Muscle of back (tissue), 11 donors: ENCODE measurements around the gene RCAN1. TPM values are rescaled to one million over a fixed set of nuclear protein-coding genes. Genes with fewer than 3 reads are reported as not detected.

Source experiments
- DNase-seq, 3 donors: peaks; one replicate each; pipeline versions ENCODE4 v3.0.0 to v3.0.0-alpha.2; 2013
- polyA plus RNA-seq, 10 donors: library from polyadenylated mRNA; unstranded; fragments of 120-200 nt; gene quantifications; one replicate each; pipeline ENCODE4 v1.2.1, GENCODE V29; 2013; ENCODE audit not compliant: insufficient read length in 10 of 10

Gene RCAN1
- polyA plus RNA-seq, 10 donors: 21.8 to 55.5 (median 30.0) TPM

GRCh38 chr21:34546542-34546941, 68.4 kb downstream of the RCAN1 start:
- DNase-seq: no peak

DNA sequence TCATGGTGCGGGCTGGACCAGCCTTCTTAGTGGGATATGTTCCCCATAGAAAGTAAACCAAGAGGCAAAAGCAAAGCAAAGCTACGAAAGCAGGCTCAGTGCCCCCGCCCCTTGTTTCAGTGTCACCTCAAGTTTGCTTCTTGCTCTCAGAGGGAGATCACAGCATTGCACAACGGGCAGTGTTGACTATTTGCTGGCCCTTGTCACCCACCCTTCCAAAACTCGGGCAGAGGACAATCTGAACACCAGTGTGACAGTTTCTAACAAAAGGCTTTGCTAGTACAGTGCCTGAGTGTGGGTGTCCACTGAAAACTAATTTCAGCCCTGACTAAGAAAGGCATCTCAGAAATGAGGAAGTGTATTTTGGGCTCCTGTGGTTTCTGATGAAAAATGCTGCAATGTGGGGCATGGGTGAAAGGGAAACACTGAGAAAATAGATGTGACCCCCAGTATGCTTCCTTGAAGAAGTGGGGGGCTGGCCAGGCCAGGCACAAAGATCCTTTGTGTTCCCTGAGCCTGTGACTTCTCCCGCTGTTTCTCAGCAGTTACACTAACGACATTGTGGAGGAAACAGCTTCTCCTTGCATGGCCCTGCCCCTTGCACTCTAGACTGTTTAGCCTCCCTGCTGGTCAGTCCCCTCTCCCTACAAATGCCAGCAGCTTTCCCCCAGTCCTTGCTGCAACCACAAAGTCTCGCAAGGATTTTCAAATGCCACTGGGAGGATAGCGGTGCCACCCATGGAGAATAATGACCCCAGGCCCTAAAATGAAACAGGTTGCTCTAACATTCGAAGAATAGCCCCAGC, 69.6 kb downstream of the RCAN1 start:
- peak; percentile 30 to 80 (median 60) for DNase-seq

GRCh38 chr21:34544032-34544496, 70.8 kb downstream of the RCAN1 start:
- DNase-seq: peak in 1 of 3 donors; percentile 48

DNA sequence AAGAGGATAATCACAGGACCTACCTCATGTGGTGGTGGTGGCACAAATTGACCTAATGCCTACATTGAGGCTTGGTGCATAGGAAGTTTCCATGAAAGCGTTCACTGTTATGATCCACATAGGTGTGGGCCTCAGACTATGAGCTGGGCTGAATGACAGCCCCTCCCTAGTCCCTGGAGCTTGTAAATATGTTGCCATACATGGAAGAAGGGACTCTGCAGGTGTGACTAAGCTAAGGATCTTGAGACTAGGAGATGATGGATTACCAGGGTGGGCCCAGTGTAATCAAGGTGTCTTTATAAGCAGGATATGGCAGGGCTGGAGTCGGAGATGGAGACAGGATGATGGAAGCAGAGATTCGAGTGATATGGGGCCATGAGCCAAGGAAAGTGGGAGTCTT, 71.9 kb downstream of the RCAN1 start:
- no peak for DNase-seq

- no peak for DNase-seq
Observed at GRCh38 chr21:34540206-34540605, 74.7 kb downstream of the RCAN1 start.

- DNase-seq: no peak
Observed at GRCh38 chr21:34537838-34538237, 77.1 kb downstream of the RCAN1 start.

GRCh38 chr21:34536820-34537219, 78.1 kb downstream of the RCAN1 start:
- DNase-seq: no peak

- DNase-seq: no peak
Observed at GRCh38 chr21:34536311-34536710, 78.6 kb downstream of the RCAN1 start.

GRCh38 chr21:34535886-34536285, 79.0 kb downstream of the RCAN1 start:
- DNase-seq: no peak

DNA sequence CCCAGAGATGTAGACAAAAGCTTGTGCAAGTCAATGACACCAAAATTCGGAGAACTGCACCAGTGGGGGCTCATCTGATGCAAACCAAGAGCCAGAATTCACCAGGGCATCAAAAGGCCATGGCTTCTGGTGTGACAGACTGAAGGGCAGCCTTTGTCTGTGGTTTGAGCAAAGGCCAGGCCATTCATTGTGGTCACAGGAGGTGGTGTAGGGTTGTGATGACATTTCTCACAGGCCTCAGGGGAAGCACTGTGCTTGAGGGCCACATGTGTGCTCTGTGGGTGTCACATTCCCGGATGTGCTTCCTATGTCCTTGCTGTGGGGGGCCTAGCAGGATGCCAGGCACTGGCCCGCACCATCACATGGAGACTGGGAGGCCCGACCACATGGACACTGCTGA, 80.4 kb downstream of the RCAN1 start:
- DNase-seq: no peak

DNA sequence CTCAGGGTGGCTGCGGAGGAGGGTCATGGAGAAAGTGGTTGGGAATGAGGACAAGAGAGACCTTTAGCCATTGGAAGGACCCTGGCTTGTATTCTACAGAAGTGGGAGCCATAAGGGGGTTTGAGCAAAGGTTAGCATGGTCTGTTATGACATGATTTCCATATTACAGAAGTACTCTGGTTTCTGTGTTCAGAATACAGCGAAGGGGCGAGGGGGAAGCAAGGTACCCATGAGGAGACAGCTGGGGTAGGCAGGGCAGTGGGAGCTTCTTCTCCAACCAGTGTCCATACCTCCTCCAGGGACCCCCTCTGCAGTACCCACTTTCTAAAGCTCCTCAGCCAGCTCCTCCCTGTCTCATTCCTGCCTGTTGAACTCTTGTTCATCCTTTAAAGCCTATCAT, 81.0 kb downstream of the RCAN1 start:
- no peak for DNase-seq

DNA sequence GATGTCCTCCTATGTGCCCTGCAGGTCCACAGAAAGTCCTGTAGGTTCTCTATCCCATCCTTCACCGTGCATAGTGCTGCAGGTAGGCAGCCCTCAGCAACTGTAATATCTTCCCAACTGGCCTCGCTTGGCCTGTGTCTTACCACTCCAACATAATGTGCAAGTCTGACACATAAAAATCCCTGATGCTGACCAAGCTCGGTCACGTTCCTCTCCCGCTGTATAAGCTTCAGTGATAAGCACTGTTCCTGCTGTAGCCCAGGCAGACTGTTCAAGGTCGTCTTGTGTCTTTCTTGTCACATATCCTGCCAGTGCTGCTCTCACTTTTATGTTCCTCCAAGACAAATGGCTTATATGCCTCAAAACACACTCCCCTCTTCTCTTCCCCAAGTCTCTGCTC, 83.5 kb downstream of the RCAN1 start:
- DNase-seq: no peak

GRCh38 chr21:34530261-34530660, 84.7 kb downstream of the RCAN1 start:
- peak; percentile 30 to 84 (median 32) for DNase-seq

GRCh38 chr21:34528131-34528561, 86.8 kb downstream of the RCAN1 start:
- DNase-seq: no peak

DNA sequence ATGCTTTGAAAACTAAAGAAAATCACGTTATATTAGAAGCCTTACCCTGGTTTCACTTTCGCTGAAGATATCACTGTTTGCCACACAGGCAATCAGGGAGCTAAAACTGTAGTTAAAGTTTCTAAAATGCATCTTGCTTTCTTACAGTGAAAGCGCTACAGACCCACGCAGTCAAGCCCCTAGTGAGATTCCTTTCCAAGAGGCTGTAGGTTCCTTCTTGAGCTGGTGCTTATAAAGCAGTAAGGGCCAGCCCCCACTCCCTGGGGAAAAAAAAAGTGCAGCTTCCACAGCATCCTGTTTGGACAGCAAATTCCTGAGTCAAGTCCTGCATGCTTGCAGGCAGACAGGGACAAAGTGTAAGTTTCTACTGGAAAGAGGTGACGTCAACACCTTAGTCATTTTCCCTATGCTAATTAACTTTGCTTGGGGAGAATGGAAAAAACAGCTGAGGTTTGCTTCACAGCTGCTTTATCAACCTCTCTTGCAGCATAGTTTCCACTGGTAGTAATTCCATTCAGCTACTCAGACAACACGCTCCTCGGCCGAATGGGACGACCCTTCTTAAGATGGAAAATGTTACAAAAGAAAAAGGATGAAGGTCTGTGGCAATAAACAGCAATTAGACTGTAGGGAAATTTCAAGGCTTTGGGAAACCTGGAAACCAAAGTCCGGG, 88.2 kb downstream of the RCAN1 start:
- peak; percentile 92 to 99 (median 96) for DNase-seq

- DNase-seq: no peak
Observed at GRCh38 chr21:34526241-34526617, 88.7 kb downstream of the RCAN1 start.

GRCh38 chr21:34524646-34525601, 90.0 kb downstream of the RCAN1 start:
- peak in 2 of 3 donors; percentile 49 to 69 for DNase-seq

- DNase-seq: no peak
Observed at GRCh38 chr21:34523019-34523555, 91.8 kb downstream of the RCAN1 start.

- no peak for DNase-seq
Observed at GRCh38 chr21:34522284-34522683, 92.6 kb downstream of the RCAN1 start.

DNA sequence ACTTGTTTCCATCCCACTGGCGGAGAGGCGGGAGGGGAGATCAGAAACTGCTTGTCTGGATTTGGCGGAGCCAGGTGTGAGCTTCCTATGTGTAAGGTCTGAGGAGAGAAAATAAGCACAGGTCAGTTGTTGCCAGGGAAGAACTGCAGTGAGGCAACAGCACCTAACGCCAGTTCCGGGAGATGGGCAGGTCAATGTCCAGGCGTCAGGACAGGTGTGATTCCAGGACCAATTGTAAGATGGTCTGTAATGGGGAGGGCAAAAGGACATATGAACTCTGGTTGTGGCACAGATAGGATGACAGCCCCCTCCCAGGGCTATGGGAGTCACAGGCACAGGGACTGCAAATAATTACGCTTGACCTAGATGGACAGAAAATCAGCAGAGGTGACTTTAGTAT, 93.4 kb downstream of the RCAN1 start:
- no peak for DNase-seq

DNA sequence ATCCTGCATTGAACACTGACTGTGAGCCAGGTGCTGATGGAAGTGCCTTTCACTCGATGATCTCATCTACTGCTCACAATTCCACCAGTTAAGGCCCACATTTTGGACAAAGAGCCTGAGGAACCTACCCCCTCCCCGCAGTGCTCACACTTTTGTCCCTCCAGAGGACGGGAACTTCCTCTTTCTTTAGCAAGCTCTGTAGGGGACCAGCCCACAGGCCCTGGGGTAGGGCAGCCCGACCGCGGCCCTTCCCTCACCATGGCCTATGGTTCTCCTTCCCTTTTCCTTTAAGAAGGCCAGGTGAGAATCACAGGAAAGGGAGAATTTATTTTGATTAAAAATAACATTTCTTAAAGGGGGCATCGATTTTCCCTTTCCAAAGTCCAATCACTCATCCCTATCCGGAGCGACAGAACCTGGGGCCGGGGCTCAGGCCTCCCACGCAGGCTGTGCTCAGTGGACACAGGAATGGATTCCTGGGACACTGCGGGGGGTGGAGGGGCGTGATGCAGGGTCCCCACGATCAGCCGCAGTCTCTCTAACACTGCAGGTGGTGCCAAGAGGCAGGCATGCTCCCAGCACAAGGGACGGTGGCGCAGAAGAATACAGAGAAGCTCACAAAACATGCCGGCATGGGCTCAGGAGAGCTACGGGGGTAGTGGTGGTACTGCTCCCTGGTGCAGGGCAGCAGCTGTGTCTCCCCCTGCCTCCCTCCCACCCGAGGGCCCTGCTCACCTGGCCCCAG, 94.0 kb downstream of the RCAN1 start:
- DNase-seq: no peak
